MM.1S (cell line): ENCODE results near the gene GULP1.

ENCODE experiments used
- DNase-seq: peaks from one replicate; pipeline ENCODE4 v3.0.0-alpha.2; 2015
- H2AFZ ChIP-seq: fragments of 300-600 bp; sonication (generic); 2 replicates; pipeline ENCODE4 v1.6.0; 2016; ENCODE audit warnings: antibody characterized with exemption, low read length
- H3F3A ChIP-seq: fragments of 300-600 bp; sonication (generic); 2 replicates; pipeline ENCODE4 v1.6.1; 2016; ENCODE audit warnings: mild to moderate bottlenecking, antibody characterized with exemption, low read length, moderate library complexity, mixed read lengths; ENCODE audit not compliant: insufficient read depth
- H3K27ac ChIP-seq: fragments of 300-600 bp; sonication (generic); 2 replicates; pipeline ENCODE4 v1.5.1; 2016; ENCODE audit warnings: mild to moderate bottlenecking, low read length
- H3K27me3 ChIP-seq: fragments of 300-600 bp; sonication (generic); replicated peaks from 2 replicates; pipeline ENCODE4 v1.6.0; 2016; ENCODE audit warnings: low read length; ENCODE audit not compliant: insufficient read depth
- H3K36me3 ChIP-seq: fragments of 300-600 bp; sonication (generic); replicated peaks from 2 replicates; pipeline ENCODE4 v1.6.1; 2016; ENCODE audit warnings: mild to moderate bottlenecking, low read length, mixed read lengths; ENCODE audit not compliant: insufficient read depth
- H3K4me1 ChIP-seq: fragments of 300-600 bp; sonication (generic); 2 replicates; pipeline ENCODE4 v1.6.1; 2016; ENCODE audit warnings: low read length, mixed read lengths
- H3K4me2 ChIP-seq: fragments of 300-600 bp; sonication (generic); 2 replicates; pipeline ENCODE4 v1.6.0; 2016; ENCODE audit warnings: low read depth, low read length
- H3K4me3 ChIP-seq: fragments of 300-600 bp; sonication (generic); 2 replicates; pipeline ENCODE4 v1.5.1; 2016; ENCODE audit warnings: low read length, mixed read lengths
- H3K79me2 ChIP-seq: fragments of 300-600 bp; sonication (generic); 2 replicates; pipeline ENCODE4 v1.6.1; 2016; ENCODE audit warnings: mixed run types, low read length, mixed read lengths
- H3K9ac ChIP-seq: fragments of 300-600 bp; sonication (generic); 2 replicates; pipeline ENCODE4 v1.6.1; 2016; ENCODE audit warnings: low read length, mixed read lengths
- H3K9me2 ChIP-seq: fragments of 300-600 bp; sonication (generic); replicated peaks from 2 replicates; pipeline ENCODE4 v1.6.1; 2016; ENCODE audit warnings: mild to moderate bottlenecking, low read length, mixed read lengths; ENCODE audit not compliant: insufficient read depth
- H3K9me3 ChIP-seq: fragments of 300-600 bp; sonication (generic); replicated peaks from 2 replicates; pipeline ENCODE4 v1.6.1; 2016; ENCODE audit warnings: mild to moderate bottlenecking, low read length, mixed read lengths; ENCODE audit not compliant: insufficient read depth
- H4K20me1 ChIP-seq: fragments of 300-600 bp; sonication (generic); 2 replicates; pipeline ENCODE4 v1.6.1; 2016; ENCODE audit warnings: mild to moderate bottlenecking, low read length, moderate library complexity, mixed read lengths; ENCODE audit not compliant: insufficient read depth
- EZH2 ChIP-seq: fragments of 300-600 bp; sonication (generic); optimal IDR thresholded peaks from 2 replicates; pipeline ENCODE3; 2017; ENCODE audit warnings: low read depth, mild to moderate bottlenecking, antibody characterized with exemption, low read length, mixed read lengths
- EZH2phosphoT487 ChIP-seq: fragments of 300-600 bp; sonication (generic); IDR thresholded peaks from 2 replicates; pipeline ENCODE4 v1.6.1; 2018; ENCODE audit warnings: antibody characterized with exemption, low read length
- TF ChIP-seq, protein P1 (sequence below): fragments of 300-600 bp; sonication (generic); IDR thresholded peaks from 2 replicates; pipeline ENCODE4 v1.5.1; 2016; ENCODE audit warnings: antibody characterized with exemption, low read length, mixed read lengths

Gene GULP1

DNA sequence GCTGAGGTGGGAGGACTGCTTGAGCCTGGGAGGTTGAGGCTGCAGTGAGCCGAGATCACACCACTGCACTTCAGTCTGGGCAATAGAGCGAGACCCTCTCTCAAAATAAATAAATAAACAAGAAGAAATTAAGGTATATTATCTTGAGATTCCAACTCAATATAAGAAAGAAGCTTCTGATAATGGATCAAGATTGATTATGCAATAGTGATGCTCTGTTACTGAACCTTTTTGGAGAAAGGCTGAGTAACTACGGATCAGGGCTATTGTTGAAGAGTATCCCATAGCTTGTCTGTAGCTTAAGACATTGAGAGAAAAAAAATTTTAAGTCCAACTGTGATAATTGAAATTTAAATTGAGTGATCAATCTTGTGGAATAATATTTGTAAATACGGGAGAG lies 17.7 kb downstream of the GULP1 start:
- Histone ChIP-seq H3K4me2 (no peak overlapping the region), H4K20me1 (no peaks in the 10 kb centered on the region), H2AFZ (no peak overlapping the region), H3K9ac (no peak overlapping the region), H3F3A (no peaks in the 10 kb centered on the region), H3K9me2 (no peaks in the 10 kb centered on the region), H3K4me1 (no peaks in the 10 kb centered on the region), H3K27me3 (no peaks in the 10 kb centered on the region), H3K27ac (no peak overlapping the region), H3K9me3 (no peaks in the 10 kb centered on the region), H3K79me2 (no peaks in the 10 kb centered on the region), H3K36me3 (no peaks in the 10 kb centered on the region), H3K4me3 (no peak overlapping the region)
- no peak for TF ChIP-seq EZH2phosphoT487
- TF ChIP-seq EZH2, result no peak
- TF ChIP-seq, protein P1, sequence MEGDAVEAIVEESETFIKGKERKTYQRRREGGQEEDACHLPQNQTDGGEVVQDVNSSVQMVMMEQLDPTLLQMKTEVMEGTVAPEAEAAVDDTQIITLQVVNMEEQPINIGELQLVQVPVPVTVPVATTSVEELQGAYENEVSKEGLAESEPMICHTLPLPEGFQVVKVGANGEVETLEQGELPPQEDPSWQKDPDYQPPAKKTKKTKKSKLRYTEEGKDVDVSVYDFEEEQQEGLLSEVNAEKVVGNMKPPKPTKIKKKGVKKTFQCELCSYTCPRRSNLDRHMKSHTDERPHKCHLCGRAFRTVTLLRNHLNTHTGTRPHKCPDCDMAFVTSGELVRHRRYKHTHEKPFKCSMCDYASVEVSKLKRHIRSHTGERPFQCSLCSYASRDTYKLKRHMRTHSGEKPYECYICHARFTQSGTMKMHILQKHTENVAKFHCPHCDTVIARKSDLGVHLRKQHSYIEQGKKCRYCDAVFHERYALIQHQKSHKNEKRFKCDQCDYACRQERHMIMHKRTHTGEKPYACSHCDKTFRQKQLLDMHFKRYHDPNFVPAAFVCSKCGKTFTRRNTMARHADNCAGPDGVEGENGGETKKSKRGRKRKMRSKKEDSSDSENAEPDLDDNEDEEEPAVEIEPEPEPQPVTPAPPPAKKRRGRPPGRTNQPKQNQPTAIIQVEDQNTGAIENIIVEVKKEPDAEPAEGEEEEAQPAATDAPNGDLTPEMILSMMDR, result no peak
- DNase-seq, result no peak

DNA sequence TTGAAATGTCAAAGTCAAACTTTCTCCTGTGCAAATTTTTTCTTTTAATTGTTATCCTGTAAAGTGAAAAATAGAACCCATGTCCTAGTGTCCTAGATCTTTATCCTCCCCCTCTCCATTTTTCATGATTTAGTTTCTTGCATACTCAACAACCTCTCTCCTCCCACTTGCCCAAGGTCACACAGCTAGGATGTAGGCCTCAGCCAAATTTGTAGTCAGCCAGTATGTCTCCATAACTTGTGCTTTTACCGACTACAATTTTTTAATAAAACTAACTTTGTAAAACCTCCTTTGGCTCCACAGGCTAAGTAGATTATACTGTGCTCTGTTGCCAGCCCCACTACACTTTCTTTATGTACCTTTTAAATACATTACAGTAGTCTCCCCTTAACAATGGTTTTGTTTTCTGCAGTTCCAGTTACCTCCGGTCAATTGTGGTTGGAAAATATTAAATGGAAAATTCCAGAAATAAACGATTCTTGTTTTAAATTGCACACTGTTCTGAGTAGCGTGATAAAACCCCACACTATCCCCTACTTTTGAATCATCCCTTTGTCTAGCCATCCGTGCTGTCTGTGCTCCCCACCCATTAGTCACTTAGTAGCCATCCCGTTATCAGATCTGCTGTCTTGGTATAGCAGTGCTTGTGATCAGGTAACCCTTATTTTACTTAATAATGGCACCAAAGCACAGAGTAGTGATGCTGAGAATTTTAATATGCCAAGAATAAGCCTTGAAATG lies 22.8 kb downstream of the GULP1 start:
- Histone ChIP-seq H3K4me2 (no peak overlapping the region), H3K4me1 (no peaks in the 10 kb centered on the region), H3K4me3 (no peak overlapping the region), H3K9ac (no peak overlapping the region), H3F3A (no peaks in the 10 kb centered on the region), H3K9me2 (no peaks in the 10 kb centered on the region), H4K20me1 (no peaks in the 10 kb centered on the region), H3K79me2 (no peaks in the 10 kb centered on the region), H2AFZ (no peak overlapping the region), H3K27ac (no peak overlapping the region), H3K9me3 (no peaks in the 10 kb centered on the region), H3K36me3 (no peaks in the 10 kb centered on the region), H3K27me3 (no peaks in the 10 kb centered on the region)
- DNase-seq, result no peak
- TF ChIP-seq EZH2 (no peak), EZH2phosphoT487 (no peak)
- TF ChIP-seq, protein P1, result no peak

DNA sequence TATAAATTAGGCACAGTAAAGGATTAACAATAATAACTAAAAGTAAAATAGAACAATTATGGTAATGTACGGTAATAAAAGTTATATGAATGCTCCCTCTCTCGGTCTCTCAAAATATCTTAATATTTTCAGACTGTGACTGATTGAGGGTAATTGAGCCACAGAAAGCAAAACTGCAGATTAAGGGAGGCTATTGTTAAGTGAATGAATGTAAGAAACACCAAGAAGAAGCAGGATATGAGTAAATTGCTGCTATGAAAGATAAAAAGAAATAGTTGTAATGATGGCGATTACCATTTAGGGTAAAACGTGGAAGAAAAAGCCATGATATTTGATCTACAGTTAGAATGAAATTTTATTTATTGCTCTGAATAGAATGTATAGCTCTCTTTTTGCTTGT lies 24.1 kb downstream of the GULP1 start:
- no peak for DNase-seq
- Histone ChIP-seq H2AFZ (no peak overlapping the region), H3K79me2 (no peaks in the 10 kb centered on the region), H3K9me2 (no peaks in the 10 kb centered on the region), H3K9me3 (no peaks in the 10 kb centered on the region), H3K36me3 (no peaks in the 10 kb centered on the region), H3K9ac (no peak overlapping the region), H3K4me3 (no peak overlapping the region), H3K4me2 (no peak overlapping the region), H3F3A (no peaks in the 10 kb centered on the region), H3K4me1 (no peaks in the 10 kb centered on the region), H3K27me3 (no peaks in the 10 kb centered on the region), H3K27ac (no peak overlapping the region), H4K20me1 (no peaks in the 10 kb centered on the region)
- TF ChIP-seq EZH2 (no peak), EZH2phosphoT487 (no peak)
- TF ChIP-seq, protein P1, result no peak
